Stomach (tissue), 9 donors: ENCODE data around the gene L1CAM. TPM values are rescaled to one million over a fixed set of nuclear protein-coding genes. Genes with fewer than 3 reads are reported as not detected.

Experiments used
- DNase-seq, 2 donors: peaks; one replicate each; pipeline versions ENCODE4 v3.0.0 to v3.0.0-alpha.2; 2013 to 2019
- H3K27ac ChIP-seq, 5 donors: fragments of 200-600 bp in 4 of 5; sonication (generic) in 4 of 5; one replicate each; pipeline ENCODE4 v1.5.1; 2013 to 2019; ENCODE audit warnings: mild to moderate bottlenecking in 1 of 5, moderate library complexity in 1 of 5
- H3K27me3 ChIP-seq, 3 donors: fragments of 200-600 bp; sonication (generic); one replicate each; pipeline ENCODE4 v1.5.1; 2017 to 2019; ENCODE audit warnings: mixed run types in 1 of 3
- H3K36me3 ChIP-seq, 4 donors: fragments of 200-600 bp; sonication (generic); 1 replicate in 3 of 4; 2 replicates in 1 of 4; pipeline ENCODE4 v1.5.1; 2016 to 2019
- H3K4me1 ChIP-seq, 4 donors: fragments of 200-600 bp; sonication (generic); one replicate each; pipeline ENCODE4 v1.5.1; 2016 to 2019
- H3K4me3 ChIP-seq, 4 donors: fragments of 200-600 bp; sonication (generic) in 3 of 4; one replicate each; pipeline ENCODE4 v1.5.1; 2016 to 2019; ENCODE audit warnings: mild to moderate bottlenecking in 1 of 4
- H3K9me3 ChIP-seq, 4 donors: fragments of 200-600 bp; sonication (generic); one replicate each; pipeline ENCODE4 v1.5.1; 2016 to 2019
- EP300 ChIP-seq: sonication (generic); formaldehyde crosslinking; IDR thresholded peaks from one replicate; pipeline ENCODE4 v1.6.1; 2017; ENCODE audit warnings: antibody characterized with exemption
- POLR2A ChIP-seq, 4 donors: fragments of 450-650 bp; IDR thresholded peaks; one replicate each; pipeline ENCODE4 v1.6.1; 2016; ENCODE audit warnings: antibody characterized with exemption in 4 of 4, control low read depth in 2 of 4, mild to moderate bottlenecking in 1 of 4, moderate library complexity in 1 of 4
- POLR2AphosphoS5 ChIP-seq, 3 donors: sonication (generic); formaldehyde crosslinking; IDR thresholded peaks; one replicate each; pipeline ENCODE4 v1.6.1; 2016; ENCODE audit warnings: antibody characterized with exemption in 3 of 3
- WGBS, 5 donors: extraction: QIAGEN DNeasy Blood & Tissue Kit in 3 of 5; methylation state at CpG; one replicate each; pipeline versions ENCODE4 v1.1.5 to v1.1.7; 2013 to 2018; 5-methylcytosine and 5-hydroxymethylcytosine counted together
- intact Hi-C: fragments of 100-400 bp; cut with DNase I; formaldehyde crosslinking; loops from one replicate; pipeline ENCODE4 v1.15.1; 2023; ENCODE audit warnings: low total_unique reads
- polyA plus RNA-seq, 3 donors: library from polyadenylated mRNA; stranded (reverse); fragments of 200-250 nt; gene quantifications; one replicate each; pipeline ENCODE4 v1.2.3, GENCODE V29; 2013
- total RNA-seq, 5 donors: library from RNA; depleted of rRNA; stranded (reverse); fragments of >200 nt; gene quantifications; one replicate each; pipeline versions ENCODE4 v1.1.0 to v1.2.3, GENCODE V29; 2014 to 2016
- TF ChIP-seq, protein P1 (sequence below), 7 experiments: fragments of 450-650 bp in 4 of 7; fragments of 200-600 bp in 3 of 7; sonication (generic) in 3 of 7; IDR thresholded peaks; one replicate each; pipeline ENCODE4 v1.5.1; 2016 to 2019; ENCODE audit warnings: antibody characterized with exemption in 7 of 7, control low read depth in 2 of 7, mild to moderate bottlenecking in 1 of 7
- donor health status: healthy with polysubstance abuse.
- donor health status: Bipolar disorder and iron deficiency.
- donor health status: healthy.

The L1CAM gene
- total and polyA plus RNA-seq, 8 donors = under 0.01 to 19.1 (median 2.7) TPM

DNA sequence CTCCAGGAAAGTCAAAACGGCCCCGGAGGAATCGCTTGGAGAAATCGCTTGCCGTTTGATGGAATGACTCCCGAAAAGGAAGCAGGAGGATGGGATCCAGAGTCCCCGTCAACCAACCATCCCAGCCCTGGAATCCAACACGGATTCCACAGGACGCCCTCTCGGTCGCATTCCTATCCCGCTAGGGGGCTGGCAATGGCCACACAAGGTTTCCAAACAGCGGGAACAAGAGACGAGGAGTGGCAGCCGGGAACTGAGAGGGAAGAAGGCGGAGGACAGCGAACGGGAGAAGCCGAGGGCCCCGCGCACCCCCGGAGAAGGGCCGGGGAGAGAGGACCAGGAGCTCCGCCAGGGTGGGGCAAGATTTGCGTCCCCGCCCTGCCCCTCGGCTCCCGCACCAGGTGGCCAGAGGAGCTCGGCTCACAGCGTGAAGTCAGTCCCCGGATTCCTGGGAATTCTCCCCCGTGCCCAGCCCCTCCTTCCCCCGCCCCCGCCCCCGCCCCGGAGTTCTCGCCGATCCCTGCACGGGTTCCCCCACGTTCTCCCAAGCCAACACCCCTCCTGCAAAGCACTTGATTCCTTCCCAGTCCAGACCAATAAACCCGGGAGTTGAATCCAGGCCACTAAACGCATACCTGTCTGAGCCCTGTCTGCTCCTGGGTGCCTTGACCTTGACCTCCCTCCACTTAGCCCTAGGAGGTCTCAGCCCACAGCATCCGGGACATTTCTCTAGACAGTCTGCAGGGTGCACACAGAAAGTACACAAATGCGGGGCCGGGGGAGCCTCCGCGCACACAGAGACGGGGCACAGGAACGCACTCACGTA is 57.0 kb downstream of the L1CAM start:
- peak overlapping the region in 1 of 5 donors; percentile 42 for H3K27ac ChIP-seq
- TF ChIP-seq POLR2A (IDR thresholded peaks at IDR 0.05) = no peak
- no peak for TF ChIP-seq EP300
- TF ChIP-seq, protein P1, sequence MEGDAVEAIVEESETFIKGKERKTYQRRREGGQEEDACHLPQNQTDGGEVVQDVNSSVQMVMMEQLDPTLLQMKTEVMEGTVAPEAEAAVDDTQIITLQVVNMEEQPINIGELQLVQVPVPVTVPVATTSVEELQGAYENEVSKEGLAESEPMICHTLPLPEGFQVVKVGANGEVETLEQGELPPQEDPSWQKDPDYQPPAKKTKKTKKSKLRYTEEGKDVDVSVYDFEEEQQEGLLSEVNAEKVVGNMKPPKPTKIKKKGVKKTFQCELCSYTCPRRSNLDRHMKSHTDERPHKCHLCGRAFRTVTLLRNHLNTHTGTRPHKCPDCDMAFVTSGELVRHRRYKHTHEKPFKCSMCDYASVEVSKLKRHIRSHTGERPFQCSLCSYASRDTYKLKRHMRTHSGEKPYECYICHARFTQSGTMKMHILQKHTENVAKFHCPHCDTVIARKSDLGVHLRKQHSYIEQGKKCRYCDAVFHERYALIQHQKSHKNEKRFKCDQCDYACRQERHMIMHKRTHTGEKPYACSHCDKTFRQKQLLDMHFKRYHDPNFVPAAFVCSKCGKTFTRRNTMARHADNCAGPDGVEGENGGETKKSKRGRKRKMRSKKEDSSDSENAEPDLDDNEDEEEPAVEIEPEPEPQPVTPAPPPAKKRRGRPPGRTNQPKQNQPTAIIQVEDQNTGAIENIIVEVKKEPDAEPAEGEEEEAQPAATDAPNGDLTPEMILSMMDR (IDR thresholded peaks at IDR 0.05) = no peak
- no peak for TF ChIP-seq POLR2AphosphoS5 (IDR thresholded peaks at IDR 0.05)

DNA sequence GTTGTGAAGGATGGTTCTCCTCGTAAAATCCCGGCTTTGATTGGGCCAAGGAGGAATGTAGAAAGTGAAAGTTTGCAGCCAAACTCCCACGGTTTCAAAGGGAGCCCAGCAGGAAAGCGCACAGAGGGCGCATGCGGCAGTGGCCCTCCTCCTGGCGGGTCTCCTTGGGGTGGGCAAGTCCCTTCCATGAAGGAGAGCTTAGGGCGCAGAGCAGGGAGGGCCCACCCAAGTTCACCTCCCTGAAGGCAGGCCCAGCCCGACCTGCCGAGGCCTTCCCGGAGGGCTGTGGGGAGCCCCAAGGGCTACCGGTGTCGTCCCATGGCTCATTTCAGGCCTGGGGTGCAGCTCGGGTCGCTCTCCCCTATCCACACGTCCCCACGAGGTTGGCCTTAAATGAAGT is 57.7 kb downstream of the L1CAM start:
- TF ChIP-seq POLR2A (IDR thresholded peaks at IDR 0.05) (no peak), POLR2AphosphoS5 (IDR thresholded peaks at IDR 0.05) (no peak), EP300 (no peak)
- TF ChIP-seq, protein P1 (IDR thresholded peaks at IDR 0.05) = no peak
- Histone ChIP-seq H3K36me3 (no peaks in the 10 kb centered on the region), H3K27me3 (peaks cover 0 to 62% (median 43%) of the 10 kb centered on the region in 3 donors), H3K9me3 (peaks cover 0 to 26% (median 5%) of the 10 kb centered on the region in 4 donors), H3K27ac (peak overlapping the region in 1 of 5 donors; percentile 42), H3K4me1 (peaks cover 4 to 25% (median 24%) of the 10 kb centered on the region in 4 donors), H3K4me3 (peak overlapping the region; percentile 46 to 55 (median 50))
- WGBS, 5 donors = 30 to 34% (median 31%) methylated on average over 17 of the region's 17 CpGs; no CpG with 5 or more reads in 1 of the 5 donors
- intact Hi-C loops = no loop called here
- DNase-seq = no peak

More for the DNA sequence above, 57.0 kb downstream of the L1CAM start:
- Histone ChIP-seq H3K4me1 (peaks cover 4 to 25% (median 24%) of the 10 kb centered on the region in 4 donors), H3K4me3 (peak overlapping the region; percentile 46 to 55 (median 50)), H3K36me3 (no peaks in the 10 kb centered on the region), H3K9me3 (peaks cover 0 to 26% (median 5%) of the 10 kb centered on the region in 4 donors), H3K27me3 (peaks cover 0 to 62% (median 43%) of the 10 kb centered on the region in 3 donors)
- DNase-seq = no peak
- 9 to 25% (median 13%) methylated on average over 28 to 50 of the region's 50 CpGs for WGBS, 5 donors
- intact Hi-C loops = no loop called here

DNA sequence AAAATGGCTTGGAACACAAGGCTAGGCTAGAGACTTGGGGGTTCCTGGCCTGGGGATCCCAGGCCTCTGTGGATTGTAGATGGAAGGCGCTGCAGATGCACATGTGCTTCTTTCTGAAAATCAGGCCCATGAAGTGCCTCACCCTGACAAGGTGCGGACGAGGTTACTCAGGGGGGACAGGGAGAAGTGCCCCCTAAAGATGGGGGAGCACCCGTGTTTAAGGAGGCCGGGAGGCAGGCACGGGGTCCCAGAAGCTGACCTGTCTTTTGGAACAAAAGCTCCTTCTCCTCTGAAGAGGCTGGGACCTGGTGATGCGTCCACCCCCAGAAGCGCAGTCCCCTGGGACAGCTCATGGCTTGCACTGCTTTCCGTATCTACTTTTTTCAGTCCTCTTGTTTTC is 58.1 kb downstream of the L1CAM start:
- H3K27me3 ChIP-seq = peaks cover 0 to 62% (median 43%) of the 10 kb centered on the region in 3 donors
- H3K4me3 ChIP-seq = peak overlapping the region in 2 of 4 donors; percentile 46 to 55

DNA sequence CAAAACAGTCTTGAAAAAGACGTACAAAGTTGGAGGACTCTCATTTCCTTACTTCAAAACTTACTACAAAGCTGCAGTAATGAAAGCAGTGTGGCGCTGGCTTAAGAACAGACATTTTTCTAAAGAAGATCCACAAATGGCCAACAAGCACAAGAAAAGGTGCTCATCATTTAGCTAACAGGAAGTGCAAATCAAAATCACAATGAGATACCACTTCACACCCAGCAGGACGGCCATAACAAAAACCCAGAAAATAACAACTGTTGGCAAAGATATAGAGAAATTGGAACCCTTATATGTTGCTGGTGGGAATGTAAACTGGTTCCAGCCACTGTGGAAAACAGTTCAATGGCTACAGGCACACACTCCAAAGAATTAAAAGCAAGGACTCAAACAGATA is 59.0 kb downstream of the L1CAM start:
- no peak overlapping the region for H3K27ac ChIP-seq
- no peak overlapping the region for H3K4me3 ChIP-seq
- no peak for DNase-seq
- TF ChIP-seq EP300 (no peak), POLR2A (IDR thresholded peaks at IDR 0.05) (no peak), POLR2AphosphoS5 (IDR thresholded peaks at IDR 0.05) (no peak)
- peaks cover 0 to 23% (median 5%) of the 10 kb centered on the region in 4 donors for H3K9me3 ChIP-seq
- no peaks in the 10 kb centered on the region for H3K36me3 ChIP-seq
- peaks cover 4 to 25% (median 24%) of the 10 kb centered on the region in 4 donors for H3K4me1 ChIP-seq
- 65 to 79% (median 75%) methylated on average over 3 of the region's 3 CpGs for WGBS, 5 donors
- intact Hi-C loops = no loop called here
- peaks cover 0 to 57% (median 39%) of the 10 kb centered on the region in 3 donors for H3K27me3 ChIP-seq

More for the DNA sequence above, 58.1 kb downstream of the L1CAM start:
- peaks cover 0 to 26% (median 5%) of the 10 kb centered on the region in 4 donors for H3K9me3 ChIP-seq
- H3K4me1 ChIP-seq = peaks cover 4 to 25% (median 24%) of the 10 kb centered on the region in 4 donors
- H3K27ac ChIP-seq = peak overlapping the region in 1 of 5 donors; percentile 42
- no peaks in the 10 kb centered on the region for H3K36me3 ChIP-seq
- DNase-seq = no peak
- TF ChIP-seq POLR2A (IDR thresholded peaks at IDR 0.05) (no peak), EP300 (no peak)
- intact Hi-C loops = no loop called here
- WGBS, 5 donors = 58 to 85% (median 80%) methylated on average over 9 of the region's 9 CpGs

DNA sequence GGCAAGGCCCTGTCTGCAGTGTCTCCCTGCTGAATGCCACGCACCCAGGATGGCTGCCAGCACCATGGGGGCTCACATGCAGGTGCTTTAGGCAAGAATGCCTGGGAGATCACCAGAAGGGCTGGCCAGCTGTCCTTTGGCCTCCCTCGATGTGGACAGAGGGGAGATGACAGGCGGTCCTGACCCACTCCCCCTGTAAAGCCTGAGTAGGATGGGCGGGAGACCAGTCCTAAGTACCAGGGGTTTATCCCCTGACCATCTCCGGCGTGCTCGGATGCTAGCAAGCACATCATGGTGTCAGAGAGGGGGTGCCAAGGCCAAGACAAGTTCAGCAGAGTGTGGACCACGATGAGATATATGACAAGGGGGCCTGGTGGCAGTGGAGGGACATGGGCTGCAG is 60.9 kb downstream of the L1CAM start:
- Histone ChIP-seq H3K27ac (no peak overlapping the region), H3K27me3 (peaks cover 0 to 50% (median 23%) of the 10 kb centered on the region in 3 donors), H3K9me3 (peaks cover 0 to 23% (median 5%) of the 10 kb centered on the region in 4 donors), H3K4me3 (no peak overlapping the region), H3K36me3 (no peaks in the 10 kb centered on the region), H3K4me1 (peaks cover 4 to 22% (median 21%) of the 10 kb centered on the region in 4 donors)
- DNase-seq = no peak
- WGBS, 5 donors = 76 to 87% (median 79%) methylated on average over 6 to 8 of the region's 8 CpGs
- intact Hi-C loops = no loop called here
- TF ChIP-seq, protein P1 (IDR thresholded peaks at IDR 0.05) = no peak
- TF ChIP-seq POLR2A (IDR thresholded peaks at IDR 0.05) = no peak
- no peak for TF ChIP-seq EP300
- no peak for TF ChIP-seq POLR2AphosphoS5 (IDR thresholded peaks at IDR 0.05)
